ENCODE measurements around the gene EIF4A3. TPM values are rescaled to one million over a fixed set of nuclear protein-coding genes. Genes with fewer than 3 reads are reported as not detected.

The EIF4A3 gene
- total and polyA plus RNA-seq, 10 of the 15 experiments (the other 5 are each of a cell fraction or from before 2014, with no cell fraction given), result 53.3 to 225 (median 103) TPM

DNA sequence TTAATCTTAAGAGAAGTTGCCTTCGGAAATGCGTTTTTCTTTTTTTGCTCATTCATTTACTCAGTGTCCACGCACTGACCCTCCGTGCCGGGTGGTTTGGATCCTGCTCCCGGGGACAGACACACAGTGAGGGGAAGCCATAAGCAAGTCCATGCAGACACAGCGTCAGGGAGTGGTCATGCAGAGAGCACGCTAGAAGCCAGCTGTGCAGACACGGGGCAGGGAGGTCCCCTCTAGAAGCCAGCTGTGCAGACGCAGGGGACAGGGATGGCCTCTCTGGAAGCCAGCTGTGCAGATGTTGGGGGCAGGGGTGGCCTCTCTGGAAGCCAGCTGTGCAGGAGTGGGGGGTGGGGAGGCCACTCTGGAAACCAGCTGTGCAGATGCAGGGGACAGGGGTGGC is 40.8 kb downstream of the EIF4A3 start:
- POLR2A ChIA-PET, result no interaction called here
- no peak for FAIRE-seq
- RAD21 ChIA-PET (ENCODE audit: unreplicated experiment), result no interaction called here

DNA sequence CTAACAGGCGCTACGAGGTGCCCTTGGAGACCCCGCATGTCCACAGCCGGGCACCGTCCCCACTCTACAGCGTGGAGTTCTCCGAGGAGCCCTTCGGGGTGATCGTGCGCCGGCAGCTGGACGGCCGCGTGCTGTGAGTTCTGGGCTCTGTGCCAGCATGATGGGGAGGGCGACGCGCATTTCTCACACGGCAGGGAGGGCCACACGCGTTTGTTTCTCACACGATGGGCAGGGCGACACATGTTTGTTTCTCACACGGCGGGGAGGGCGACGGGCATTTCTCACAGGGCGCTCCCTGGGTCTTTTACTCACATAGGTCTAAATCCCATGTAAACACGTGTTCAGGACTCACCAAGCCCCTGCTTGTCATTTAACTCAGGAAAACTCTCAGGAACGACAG is 41.2 kb downstream of the EIF4A3 start:
- Histone ChIP-seq H3K4me1 (ENCODE audit: control insufficient read depth, insufficient read depth, low read length) (peaks cover 5% of the 10 kb centered on the region; the same call in 1 of the 2 replicates), H3K36me3 (ENCODE audit: control insufficient read depth in 2 of 2, insufficient read depth in 2 of 2, low read length in 1 of 2) (no peaks in the 10 kb centered on the region), H3K79me2 (ENCODE audit: control insufficient read depth, insufficient read depth, low read length) (no peaks in the 10 kb centered on the region; the same call in 1 of the 2 replicates), H3K9ac (ENCODE audit: control insufficient read depth, insufficient read depth, low read length) (no peak overlapping the region), H3K9me3 (replicated peaks; ENCODE audit: control insufficient read depth, insufficient read depth, low read length) (no peaks in the 10 kb centered on the region), H3K27ac (ENCODE audit: control insufficient read depth, insufficient read depth) (no peak overlapping the region), H3K4me2 (ENCODE audit: control insufficient read depth, insufficient read depth) (no peak overlapping the region), H3K4me3 (no peak overlapping the region), H4K20me1 (ENCODE audit: control insufficient read depth, insufficient read depth) (no peaks in the 10 kb centered on the region; the same call in 1 of the 2 replicates), H2AFZ (ENCODE audit: control insufficient read depth, low read depth, low read length) (no peak overlapping the region), H3K27me3 (replicated peaks in 1 of 2; ENCODE audit: control insufficient read depth in 2 of 2, insufficient read depth in 2 of 2, low read length in 1 of 2) (peaks cover 0 to 3% of the 10 kb centered on the region in 2 experiments; a peak in 2 of 4 replicates)
- DNase-seq (ENCODE audit: low read depth, low spot score), result no peak
- no TSS peak for BruUV-seq (replicated peaks)
- intact Hi-C loops (cut with micrococcal nuclease; ENCODE audit: unreplicated experiment) (no loop called here), in situ Hi-C loops (cut with MboI) (no loop called here)
- WGBS (ENCODE audit: insufficient coverage, insufficient replicate concordance, low lambda C conversion rate, missing lambda C conversion rate), result 79% methylated on average over 28 of the region's 29 CpGs
- no peak for ATAC-seq
- ChIA-PET SMC1A (ENCODE audit: uncharacterized antibody, unreplicated experiment) (no interaction called here), RAD21 (ENCODE audit: unreplicated experiment) (no interaction called here), CTCF (interaction anchor here (0.6 kb wide), 2 partner anchors 90 to 470 kb away, joined by 3 read pairs; no protein-coding TSS in a partner anchor), POLR2A (no interaction called here)
- TF ChIP-seq RAD51 (IDR thresholded peaks at IDR 0.05) (no peak), HCFC1 (IDR thresholded peaks at IDR 0.05; ENCODE audit: low read length) (no peak), RUNX3 (IDR thresholded peaks at IDR 0.05; ENCODE audit: low read length) (no peak), MTA3 (IDR thresholded peaks at IDR 0.05; ENCODE audit: borderline replicate concordance, low read length) (no peak), WRNIP1 (IDR thresholded peaks at IDR 0.05; ENCODE audit: borderline replicate concordance, low read depth, low read length) (no peak), YY1 (IDR thresholded peaks at IDR 0.05; ENCODE audit: low read depth, low read length) (no peak), CHD2 (IDR thresholded peaks at IDR 0.05; ENCODE audit: borderline replicate concordance, low read depth, low read length) (no peak), SPI1 (IDR thresholded peaks at IDR 0.05; ENCODE audit: borderline replicate concordance, insufficient read depth, low read depth, low read length) (no peak), SIX5 (IDR thresholded peaks at IDR 0.05; ENCODE audit: low read depth, low read length, severe bottlenecking) (no peak), NFIC (IDR thresholded peaks at IDR 0.05; ENCODE audit: low read depth, low read length) (no peak), BRCA1 (IDR thresholded peaks at IDR 0.05; ENCODE audit: low read depth, low read length) (no peak), NBN (IDR thresholded peaks at IDR 0.05) (no peak), ZNF207 (IDR thresholded peaks at IDR 0.05; ENCODE audit: borderline replicate concordance) (no peak)
- TF ChIP-seq, protein P1, sequence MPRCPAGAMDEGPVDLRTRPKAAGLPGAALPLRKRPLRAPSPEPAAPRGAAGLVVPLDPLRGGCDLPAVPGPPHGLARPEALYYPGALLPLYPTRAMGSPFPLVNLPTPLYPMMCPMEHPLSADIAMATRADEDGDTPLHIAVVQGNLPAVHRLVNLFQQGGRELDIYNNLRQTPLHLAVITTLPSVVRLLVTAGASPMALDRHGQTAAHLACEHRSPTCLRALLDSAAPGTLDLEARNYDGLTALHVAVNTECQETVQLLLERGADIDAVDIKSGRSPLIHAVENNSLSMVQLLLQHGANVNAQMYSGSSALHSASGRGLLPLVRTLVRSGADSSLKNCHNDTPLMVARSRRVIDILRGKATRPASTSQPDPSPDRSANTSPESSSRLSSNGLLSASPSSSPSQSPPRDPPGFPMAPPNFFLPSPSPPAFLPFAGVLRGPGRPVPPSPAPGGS (IDR thresholded peaks at IDR 0.05; ENCODE audit: borderline replicate concordance, insufficient read depth, low read depth, low read length, poor library complexity, severe bottlenecking), result no peak
- FAIRE-seq, result no peak

More for the DNA sequence above, 40.8 kb downstream of the EIF4A3 start:
- H3K9me3 ChIP-seq (replicated peaks; ENCODE audit: control insufficient read depth, insufficient read depth, low read length), result no peaks in the 10 kb centered on the region
- H3K4me1 ChIP-seq (ENCODE audit: control insufficient read depth, insufficient read depth, low read length), result peaks cover 5% of the 10 kb centered on the region; the same call in 1 of the 2 replicates
- H3K79me2 ChIP-seq (ENCODE audit: control insufficient read depth, insufficient read depth, low read length), result no peaks in the 10 kb centered on the region; the same call in 1 of the 2 replicates
- no peak overlapping the region for H3K9ac ChIP-seq (ENCODE audit: control insufficient read depth, insufficient read depth, low read length)
- intact Hi-C loops (cut with micrococcal nuclease; ENCODE audit: unreplicated experiment), result no loop called here
- no peak overlapping the region for H3K4me3 ChIP-seq
- SMC1A ChIA-PET (ENCODE audit: uncharacterized antibody, unreplicated experiment), result no interaction called here
- peaks cover 0 to 3% of the 10 kb centered on the region in 2 experiments; a peak in 2 of 4 replicates for H3K27me3 ChIP-seq (replicated peaks in 1 of 2; ENCODE audit: control insufficient read depth in 2 of 2, insufficient read depth in 2 of 2, low read length in 1 of 2)
- no peak overlapping the region for H3K4me2 ChIP-seq (ENCODE audit: control insufficient read depth, insufficient read depth)
- CTCF ChIA-PET, result interaction anchor here (0.6 kb wide), 2 partner anchors 89 to 469 kb away, joined by 3 read pairs; no protein-coding TSS in a partner anchor
- H2AFZ ChIP-seq (ENCODE audit: control insufficient read depth, low read depth, low read length), result no peak overlapping the region
- no peak overlapping the region for H3K27ac ChIP-seq (ENCODE audit: control insufficient read depth, insufficient read depth)
- TF ChIP-seq TCF12 (IDR thresholded peaks at IDR 0.05; ENCODE audit: low read depth, low read length) (0 out of 2 replicates have a peak, but pooled peaks have one; percentile 27), POLR2AphosphoS2 (IDR thresholded peaks at IDR 0.05; ENCODE audit: low read depth, low read length) (no peak)
- no TSS peak for BruUV-seq (replicated peaks)
- DNase-seq (ENCODE audit: low read depth, low spot score) (no peak), ATAC-seq (no peak)
- in situ Hi-C loops (cut with MboI), result no loop called here
- H3K36me3 ChIP-seq (ENCODE audit: control insufficient read depth in 2 of 2, insufficient read depth in 2 of 2, low read length in 1 of 2), result no peaks in the 10 kb centered on the region
- 59% methylated on average over 10 of the region's 10 CpGs for WGBS (ENCODE audit: insufficient coverage, insufficient replicate concordance, low lambda C conversion rate, missing lambda C conversion rate)
- H4K20me1 ChIP-seq (ENCODE audit: control insufficient read depth, insufficient read depth), result no peaks in the 10 kb centered on the region; the same call in 1 of the 2 replicates
